ENCODE measurements around the gene JPH2. TPM values are rescaled to one million over a fixed set of nuclear protein-coding genes. Genes with fewer than 3 reads are reported as not detected.

Gene JPH2
- total RNA-seq, 1 donor from 2014 or later: 4.9 TPM

- Mint-ChIP-seq H3K4me3 (no peak overlapping the region), H3K27me3 (no peaks in the 10 kb centered on the region), H3K9me3 (no peaks in the 10 kb centered on the region), H3K36me3 (no peaks in the 10 kb centered on the region), H3K4me1 (ENCODE audit: unreplicated experiment) (peaks cover 9% of the 10 kb centered on the region), H3K27ac (peak overlapping the region; percentile 34)
- no peak for TF ChIP-seq CTCF (conservative IDR thresholded peaks at IDR 0.05)
- no peak for DNase-seq (ENCODE audit: extremely low spot score, unreplicated experiment)
These were observed 35.8 kb upstream of the JPH2 start for GRCh38 chr20:44222633-44223368.

GRCh38 chr20:44222027-44222426 is 35.0 kb upstream of the JPH2 start:
- Mint-ChIP-seq H3K9me3 (no peaks in the 10 kb centered on the region), H3K27ac (no peak overlapping the region), H3K36me3 (no peaks in the 10 kb centered on the region), H3K4me1 (ENCODE audit: unreplicated experiment) (peaks cover 9% of the 10 kb centered on the region), H3K4me3 (no peak overlapping the region), H3K27me3 (no peaks in the 10 kb centered on the region)
- no peak for DNase-seq (ENCODE audit: extremely low spot score, unreplicated experiment)
- no peak for TF ChIP-seq CTCF (conservative IDR thresholded peaks at IDR 0.05)

GRCh38 chr20:44221368-44221954 is 34.5 kb upstream of the JPH2 start:
- no peaks in the 10 kb centered on the region for H3K27me3 Mint-ChIP-seq

GRCh38 chr20:44219791-44220190 is 32.8 kb upstream of the JPH2 start:
- Mint-ChIP-seq H3K4me3 (no peak overlapping the region), H3K27me3 (no peaks in the 10 kb centered on the region), H3K27ac (peak overlapping the region; percentile 60), H3K4me1 (ENCODE audit: unreplicated experiment) (peaks cover 13% of the 10 kb centered on the region), H3K9me3 (no peaks in the 10 kb centered on the region), H3K36me3 (no peaks in the 10 kb centered on the region)
- no peak for TF ChIP-seq CTCF (conservative IDR thresholded peaks at IDR 0.05)
- no peak for DNase-seq (ENCODE audit: extremely low spot score, unreplicated experiment)

More at GRCh38 chr20:44221368-44221954, 34.5 kb upstream of the JPH2 start:
- H3K36me3 Mint-ChIP-seq: no peaks in the 10 kb centered on the region
- H3K4me1 Mint-ChIP-seq (ENCODE audit: unreplicated experiment): peaks cover 9% of the 10 kb centered on the region
- H3K27ac Mint-ChIP-seq: no peak overlapping the region
- H3K9me3 Mint-ChIP-seq: no peaks in the 10 kb centered on the region
- DNase-seq (ENCODE audit: extremely low spot score, unreplicated experiment): no peak
- TF ChIP-seq CTCF (conservative IDR thresholded peaks at IDR 0.05): no peak
- no peak overlapping the region for H3K4me3 Mint-ChIP-seq

GRCh38 chr20:44219170-44219730 is 32.3 kb upstream of the JPH2 start:
- H3K27me3 Mint-ChIP-seq: no peaks in the 10 kb centered on the region
- DNase-seq (ENCODE audit: extremely low spot score, unreplicated experiment): no peak
- H3K36me3 Mint-ChIP-seq: no peaks in the 10 kb centered on the region

More at GRCh38 chr20:44219170-44219730, 32.3 kb upstream of the JPH2 start:
- Mint-ChIP-seq H3K27ac (peak overlapping the region; percentile 1), H3K9me3 (no peaks in the 10 kb centered on the region), H3K4me3 (no peak overlapping the region), H3K4me1 (ENCODE audit: unreplicated experiment) (peaks cover 13% of the 10 kb centered on the region)
- no peak for TF ChIP-seq CTCF (conservative IDR thresholded peaks at IDR 0.05)

All from type B pancreatic cell (in vitro differentiated cells).